SK-MEL-5 (cell line): ENCODE results near the gene HYLS1. TPM values are rescaled to one million over a fixed set of nuclear protein-coding genes. Genes with fewer than 3 reads are reported as not detected.
"Not testable (repeated sequence)": the region's sequence is repeated elsewhere in the genome, so short reads cannot be mapped to it uniquely, and the experiment has no call there.

Experiments
- DNase-seq: peaks from one replicate; pipeline ENCODE4 v3.0.0-alpha.2; 2016; ENCODE audit warnings: low read depth, low spot score
- in situ Hi-C: cut with HindIII; loops from 2 replicates; pipeline ENCODE4 v1.10.0; 2016; ENCODE audit warnings: low sequenced_read_pairs, high pct_unique_total_duplicates, low pct_unique_long_range_greater_than_20kb
- total RNA-seq: library from RNA; depleted of rRNA; stranded (reverse); fragments of >200 nt; shearing (Covaris generic); gene quantifications from 2 replicates; pipeline ENCODE4 v1.2.3, GENCODE V29; 2014

The HYLS1 gene
- total RNA-seq, 1 experiment from 2014 or later, result 15.0 TPM

GRCh38 chr11:125892994-125893393 is 5.5 kb downstream of the HYLS1 start:
- no peak for DNase-seq
- in situ Hi-C loops, result no loop called here

- in situ Hi-C loops, result loop anchor here (25.0 kb wide), 1 partner anchor 310 kb away; the partner anchor contains the start of genes FAM118B and RPUSD4
These were observed 14.4 kb downstream of the HYLS1 start for GRCh38 chr11:125901872-125902271.

GRCh38 chr11:125902277-125902926 is 14.9 kb downstream of the HYLS1 start:
- in situ Hi-C loops, result loop anchor here (25.0 kb wide), 1 partner anchor 310 kb away; the partner anchor contains the start of genes FAM118B and RPUSD4

More at GRCh38 chr11:125901872-125902271, 14.4 kb downstream of the HYLS1 start:
- DNase-seq, result no peak

GRCh38 chr11:125902927-125903710 is 15.7 kb downstream of the HYLS1 start, which contains the start of gene PUS3:
PUS3 (minus strand) TSS chr11:125903206; CDS start chr11:125896284, 6,922 bp downstream.
- in situ Hi-C loops, result loop anchor here (25.0 kb wide), 1 partner anchor 309 kb away; the partner anchor contains the start of genes FAM118B and RPUSD4

More at GRCh38 chr11:125902277-125902926, 14.9 kb downstream of the HYLS1 start:
- DNase-seq, result no peak

GRCh38 chr11:125903711-125904659 is 16.5 kb downstream of the HYLS1 start, which contains the start of gene DDX25:
DDX25 (plus strand) TSS chr11:125904508; CDS start chr11:125904518, 10 bp downstream.
- DNase-seq, result peak; percentile 27
- in situ Hi-C loops, result loop anchor here (25.0 kb wide), 1 partner anchor 308 kb away; the partner anchor contains the start of genes FAM118B and RPUSD4

More at GRCh38 chr11:125902927-125903710, 15.7 kb downstream of the HYLS1 start, which contains the start of gene PUS3:
- peak; percentile 84 for DNase-seq

- no peak for DNase-seq
- in situ Hi-C loops, result loop anchor here (25.0 kb wide), 1 partner anchor 308 kb away; the partner anchor contains the start of genes FAM118B and RPUSD4
These were observed 17.2 kb downstream of the HYLS1 start for GRCh38 chr11:125904678-125905077.

- peak; percentile 54 for DNase-seq
- in situ Hi-C loops, result loop anchor here (25.0 kb wide), 1 partner anchor 302 kb away; the partner anchor contains the start of genes FAM118B and RPUSD4
These were observed 22.9 kb downstream of the HYLS1 start for GRCh38 chr11:125910226-125910849.

- not testable (repeated sequence) for DNase-seq
- in situ Hi-C loops, result loop anchor here (25.0 kb wide), 1 partner anchor 298 kb away; the partner anchor contains the start of genes FAM118B and RPUSD4
These were observed 27.1 kb downstream of the HYLS1 start for GRCh38 chr11:125914601-125915000.

- DNase-seq, result no peak
- in situ Hi-C loops, result loop anchor here (25.0 kb wide), 1 partner anchor 295 kb away; the partner anchor contains the start of genes FAM118B and RPUSD4
These were observed 29.3 kb downstream of the HYLS1 start for GRCh38 chr11:125916683-125917347.

GRCh38 chr11:125918140-125918840 is 30.8 kb downstream of the HYLS1 start:
- DNase-seq, result no peak
- in situ Hi-C loops, result loop anchor here (25.0 kb wide), 1 partner anchor 294 kb away; the partner anchor contains the start of genes FAM118B and RPUSD4

GRCh38 chr11:125921042-125921441 is 33.6 kb downstream of the HYLS1 start:
- DNase-seq, result no peak
- in situ Hi-C loops, result loop anchor here (25.0 kb wide), 1 partner anchor 291 kb away; the partner anchor contains the start of genes FAM118B and RPUSD4

- DNase-seq, result no peak
- in situ Hi-C loops, result loop anchor here (25.0 kb wide), 1 partner anchor 290 kb away; the partner anchor contains the start of genes FAM118B and RPUSD4
These were observed 34.7 kb downstream of the HYLS1 start for GRCh38 chr11:125922156-125922555.

- DNase-seq, result peak; percentile 80
- in situ Hi-C loops, result loop anchor here (25.0 kb wide), 1 partner anchor 289 kb away; the partner anchor contains the start of genes FAM118B and RPUSD4
These were observed 35.6 kb downstream of the HYLS1 start for GRCh38 chr11:125923012-125923579.

- DNase-seq, result no peak
- in situ Hi-C loops, result loop anchor here (25.0 kb wide), 1 partner anchor 289 kb away; the partner anchor contains the start of genes FAM118B and RPUSD4
These were observed 36.2 kb downstream of the HYLS1 start for GRCh38 chr11:125923633-125924032.
